OCI-LY1 (cell line): ENCODE data around the gene DMAP1.

Source experiments
- EZH2 ChIP-seq: fragments of 200-600 bp; sonication (generic), shearing (Covaris generic); IDR thresholded peaks from 2 replicates; pipeline ENCODE4 v1.8.0; 2017; ENCODE audit warnings: borderline replicate concordance, mixed run types, mild to moderate bottlenecking, antibody characterized with exemption, low read length, moderate library complexity, mixed read lengths
- TF ChIP-seq, protein P1 (sequence below): fragments of 200-600 bp; sonication (generic), shearing (Covaris generic); IDR thresholded peaks from 2 replicates; pipeline ENCODE4 v1.5.1; 2017; ENCODE audit warnings: mild to moderate bottlenecking, antibody characterized with exemption, low read length, moderate library complexity, mixed read lengths

DNA sequence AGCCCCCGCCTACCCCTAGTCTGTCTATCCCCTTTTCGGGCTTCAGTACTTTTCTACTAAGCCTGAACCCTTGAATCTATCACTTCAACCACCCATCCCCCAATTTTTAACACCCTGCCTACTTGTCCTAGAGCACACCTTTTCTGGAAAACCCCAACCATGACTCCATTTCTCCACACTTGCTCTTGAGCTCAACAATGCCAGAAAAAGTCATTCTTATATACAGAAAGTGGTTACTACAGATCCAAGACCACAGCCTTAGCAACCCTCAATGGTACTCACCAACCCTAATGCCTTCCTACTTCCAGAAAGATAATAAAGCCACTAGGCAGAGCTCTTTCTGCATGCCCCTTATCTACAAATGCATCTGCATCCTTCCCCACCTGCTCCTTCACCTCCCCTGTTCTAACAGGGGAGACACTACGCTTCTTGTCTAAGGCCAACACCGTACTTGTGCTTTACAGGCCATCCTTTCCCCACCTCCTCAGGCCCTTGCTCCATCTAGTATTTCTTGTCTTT, 41.2 kb downstream of the DMAP1 start:
- TF ChIP-seq, protein P1, sequence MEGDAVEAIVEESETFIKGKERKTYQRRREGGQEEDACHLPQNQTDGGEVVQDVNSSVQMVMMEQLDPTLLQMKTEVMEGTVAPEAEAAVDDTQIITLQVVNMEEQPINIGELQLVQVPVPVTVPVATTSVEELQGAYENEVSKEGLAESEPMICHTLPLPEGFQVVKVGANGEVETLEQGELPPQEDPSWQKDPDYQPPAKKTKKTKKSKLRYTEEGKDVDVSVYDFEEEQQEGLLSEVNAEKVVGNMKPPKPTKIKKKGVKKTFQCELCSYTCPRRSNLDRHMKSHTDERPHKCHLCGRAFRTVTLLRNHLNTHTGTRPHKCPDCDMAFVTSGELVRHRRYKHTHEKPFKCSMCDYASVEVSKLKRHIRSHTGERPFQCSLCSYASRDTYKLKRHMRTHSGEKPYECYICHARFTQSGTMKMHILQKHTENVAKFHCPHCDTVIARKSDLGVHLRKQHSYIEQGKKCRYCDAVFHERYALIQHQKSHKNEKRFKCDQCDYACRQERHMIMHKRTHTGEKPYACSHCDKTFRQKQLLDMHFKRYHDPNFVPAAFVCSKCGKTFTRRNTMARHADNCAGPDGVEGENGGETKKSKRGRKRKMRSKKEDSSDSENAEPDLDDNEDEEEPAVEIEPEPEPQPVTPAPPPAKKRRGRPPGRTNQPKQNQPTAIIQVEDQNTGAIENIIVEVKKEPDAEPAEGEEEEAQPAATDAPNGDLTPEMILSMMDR = no peak
- TF ChIP-seq EZH2 = no peak
